GM19238 (cell line): ENCODE data around the gene PCBP3.
"Not testable (repeated sequence)": the region's sequence is repeated elsewhere in the genome, so short reads cannot be mapped to it uniquely, and the experiment has no call there.

ENCODE experiments used
- DNase-seq: peaks from one replicate; pipeline ENCODE4 v3.0.0; 2011; ENCODE audit warnings: low spot score; ENCODE audit not compliant: insufficient read length

Gene PCBP3

GRCh38 chr21:45826676-45827301, 183.3 kb downstream of the PCBP3 start:
- no peak for DNase-seq

GRCh38 chr21:45827302-45827692, 183.8 kb downstream of the PCBP3 start:
- DNase-seq: no peak

- no peak for DNase-seq
These were observed 184.5 kb downstream of the PCBP3 start for GRCh38 chr21:45827881-45828579.

DNA sequence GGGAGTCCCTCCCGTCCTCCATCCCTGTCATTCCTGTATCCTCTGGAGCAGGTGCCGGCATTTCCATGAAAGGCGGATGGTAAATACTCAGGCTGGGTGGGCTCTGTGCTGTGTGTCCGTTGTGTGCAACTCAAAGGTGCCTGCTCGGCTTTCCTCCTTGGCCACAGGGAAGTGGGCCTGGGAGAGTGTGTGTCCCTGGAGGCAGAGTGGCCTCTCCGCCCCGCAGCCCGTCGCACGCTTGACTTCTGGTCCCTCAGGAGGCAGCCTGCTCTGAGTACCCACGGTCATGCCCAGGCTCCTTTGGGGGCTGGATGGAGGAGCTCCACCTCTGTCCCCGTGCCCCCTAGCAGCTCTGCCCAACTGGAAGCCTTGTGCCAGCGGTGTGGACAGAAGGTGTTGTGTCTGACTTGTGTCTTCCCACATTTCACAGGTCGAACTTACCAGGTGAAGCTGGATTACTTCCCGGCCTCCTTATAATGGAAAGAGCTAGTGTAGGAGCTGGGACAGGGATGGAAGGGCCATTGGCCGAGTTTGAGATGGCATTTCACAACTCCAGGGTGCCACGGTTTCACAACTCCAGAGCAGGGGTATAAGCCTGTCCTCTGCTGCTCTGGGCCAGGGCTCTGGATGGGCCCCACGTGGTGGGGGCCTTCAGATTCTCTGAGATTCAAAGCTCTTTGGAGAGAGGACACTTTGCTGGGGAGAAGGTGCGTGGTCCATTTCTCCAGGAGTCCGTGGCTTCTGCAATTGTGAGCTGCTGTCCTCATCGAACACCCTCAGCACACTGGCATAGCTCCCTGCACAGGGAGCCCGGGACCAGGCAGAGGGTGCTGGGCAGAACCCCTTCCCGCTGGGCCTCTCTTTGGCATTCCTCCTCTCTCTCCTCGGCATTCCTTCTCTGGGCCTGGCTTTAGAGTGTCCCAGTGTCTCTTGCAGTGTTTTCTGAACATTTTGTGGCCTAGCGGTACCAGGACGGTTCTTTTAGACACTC, 185.3 kb downstream of the PCBP3 start:
- DNase-seq: no peak

- no peak for DNase-seq
These were observed 186.1 kb downstream of the PCBP3 start for GRCh38 chr21:45829668-45830067.

DNA sequence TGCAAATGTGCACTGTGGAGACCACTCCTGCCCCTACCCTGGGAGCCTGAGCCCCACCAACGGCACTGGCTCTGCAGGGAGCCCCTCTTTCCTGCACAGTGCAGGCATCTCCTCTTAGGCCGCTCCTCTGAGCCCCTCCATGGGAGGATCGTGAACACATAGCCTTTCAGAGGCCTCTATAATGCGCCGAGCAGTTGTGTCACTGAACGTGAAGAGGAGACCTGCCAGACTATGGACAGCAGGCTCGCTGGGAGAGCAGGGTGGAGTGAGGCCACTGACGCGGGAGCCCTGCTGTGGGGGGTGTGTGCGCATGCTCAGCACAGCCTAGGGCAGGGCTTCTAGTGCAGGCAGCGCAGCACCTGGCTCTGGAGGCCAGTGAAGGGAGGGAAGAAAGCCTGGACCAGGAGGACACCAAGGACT, 186.7 kb downstream of the PCBP3 start:
- no peak for DNase-seq

- DNase-seq: no peak
These were observed 187.3 kb downstream of the PCBP3 start for GRCh38 chr21:45830720-45831366.

GRCh38 chr21:45831991-45832740, 188.6 kb downstream of the PCBP3 start:
- DNase-seq: no peak

DNA sequence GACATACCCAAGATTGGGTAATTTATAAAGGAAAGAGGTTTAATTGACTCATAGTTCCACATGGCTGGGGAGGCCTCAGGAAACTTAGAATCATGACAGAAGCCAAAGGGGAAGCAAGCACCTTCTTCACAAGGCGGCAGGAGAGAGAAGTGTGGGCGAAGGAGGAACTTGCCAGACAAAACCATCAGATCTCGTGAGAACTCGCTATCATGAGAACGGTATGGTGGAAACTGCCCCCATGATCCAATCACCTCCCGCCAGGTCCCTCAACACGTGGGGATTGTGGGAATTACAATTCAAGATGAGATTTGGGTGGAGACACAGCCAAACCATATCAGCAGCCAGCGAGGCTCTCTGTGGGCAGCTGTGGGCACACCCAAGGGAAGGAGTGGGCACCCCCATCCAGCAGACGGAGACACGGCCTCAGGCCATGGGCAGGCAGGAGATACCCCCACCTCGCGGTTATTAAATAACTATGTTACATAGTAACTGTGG, 189.3 kb downstream of the PCBP3 start:
- DNase-seq: not testable (repeated sequence)

DNA sequence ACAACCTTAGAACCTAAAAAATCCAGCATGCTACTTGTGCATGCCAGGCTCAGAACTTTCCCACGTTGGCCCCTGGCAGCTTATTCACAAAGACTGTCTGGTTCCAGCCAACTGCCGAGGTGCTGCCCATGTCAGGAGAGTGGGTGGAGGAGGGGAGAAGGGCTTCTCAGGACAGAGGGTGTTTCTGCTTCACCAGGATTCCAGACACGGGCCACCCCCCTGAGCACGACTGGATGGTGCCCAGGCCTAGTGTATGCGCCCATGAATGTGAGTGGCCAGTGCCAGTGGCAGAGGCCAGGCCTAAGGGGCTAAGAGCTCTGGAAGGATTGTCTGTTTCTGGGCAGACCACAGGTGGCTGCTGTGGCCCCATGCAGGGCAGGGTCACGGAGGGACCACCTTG, 189.9 kb downstream of the PCBP3 start:
- DNase-seq: no peak

GRCh38 chr21:45834026-45834715, 190.6 kb downstream of the PCBP3 start:
- no peak for DNase-seq

DNA sequence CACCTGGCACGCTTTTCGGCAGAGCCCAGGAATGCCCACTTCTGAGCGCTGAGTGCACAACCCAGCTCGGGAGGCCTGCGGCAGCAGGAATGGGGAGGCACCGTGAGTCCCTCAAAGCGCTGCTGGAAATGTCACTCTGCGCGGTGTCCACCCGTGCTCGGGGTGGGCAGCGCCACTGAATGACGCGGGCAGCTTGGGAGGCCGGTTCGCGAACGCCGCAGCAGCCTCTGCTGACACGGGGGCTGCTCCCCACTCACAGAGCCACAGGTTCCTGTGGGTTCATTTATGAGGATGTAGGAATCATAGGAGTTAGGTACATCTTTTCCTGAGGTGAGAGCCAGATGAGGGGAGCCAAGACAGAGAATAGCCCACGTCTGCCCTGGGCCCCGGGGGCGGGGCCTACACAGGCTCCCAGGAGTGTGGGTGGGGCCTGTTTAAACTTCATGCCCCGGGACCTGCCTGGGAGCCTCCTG, 191.3 kb downstream of the PCBP3 start:
- DNase-seq: no peak

DNA sequence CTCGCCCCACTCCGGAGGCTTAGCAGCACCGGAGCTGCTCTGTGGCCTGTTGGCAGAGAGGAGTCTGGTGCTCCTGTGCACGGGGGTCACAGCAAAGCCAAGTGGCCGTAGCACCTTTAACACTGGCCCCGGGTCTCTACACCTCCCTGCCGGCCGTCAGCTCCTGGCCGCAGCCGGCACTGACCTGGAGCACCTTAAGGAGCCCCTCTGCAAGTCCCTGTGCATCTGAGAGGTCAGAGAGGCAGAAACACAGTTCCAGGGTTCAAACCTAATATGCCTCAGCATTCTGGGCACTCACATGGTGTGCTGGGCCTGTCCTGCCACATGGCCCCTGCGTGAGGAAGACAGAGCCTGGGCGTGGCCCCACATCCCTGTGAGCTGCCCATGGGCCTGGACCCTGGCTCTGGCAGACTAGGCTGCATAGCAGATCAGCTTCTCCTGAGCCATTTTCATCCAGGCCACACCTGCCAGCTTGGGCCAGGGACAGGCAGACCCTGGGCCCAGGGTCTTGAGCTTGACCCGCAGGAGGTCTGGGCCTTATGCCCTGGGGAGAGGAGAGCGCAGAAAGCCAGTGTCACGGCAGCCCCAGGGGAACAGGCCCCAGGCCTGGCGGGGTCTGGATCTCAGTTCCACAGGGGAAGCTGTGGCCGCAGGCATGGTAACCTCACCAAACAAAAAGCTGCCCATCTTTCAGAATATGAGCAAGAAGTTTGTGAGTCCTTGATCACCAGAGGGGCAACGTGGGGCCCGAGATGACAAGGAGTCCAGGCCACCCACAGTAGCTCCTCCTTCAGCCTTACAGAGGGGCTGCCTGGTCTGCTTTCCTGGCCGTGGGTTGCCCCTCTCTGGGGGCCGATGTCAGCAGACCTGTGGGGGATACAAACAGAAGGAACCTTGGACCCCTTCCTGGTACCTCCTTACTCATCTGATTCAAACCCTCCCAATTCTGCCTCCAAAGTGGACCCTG, 192.1 kb downstream of the PCBP3 start:
- DNase-seq: no peak

DNA sequence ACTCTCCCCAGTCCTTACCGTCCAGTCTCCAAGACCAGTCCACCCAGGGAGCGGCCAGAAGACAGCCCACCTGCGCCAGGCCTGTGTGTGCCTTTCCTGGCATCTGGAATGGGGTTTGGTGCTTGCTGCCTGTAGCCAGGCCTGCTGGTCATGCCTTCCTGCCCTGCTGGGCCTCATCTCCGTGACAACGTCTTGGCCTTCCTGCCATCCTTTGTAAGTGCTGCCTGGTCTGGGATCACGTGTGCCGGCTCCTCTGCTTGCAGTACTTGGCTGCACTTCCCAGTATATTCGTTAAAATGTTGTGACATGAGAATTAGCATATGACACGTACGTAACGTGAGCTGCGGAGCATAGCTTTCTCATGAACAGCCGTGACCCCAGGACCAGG, 192.7 kb downstream of the PCBP3 start:
- DNase-seq: no peak

- no peak for DNase-seq
These were observed 193.5 kb downstream of the PCBP3 start for GRCh38 chr21:45836694-45837670.

DNA sequence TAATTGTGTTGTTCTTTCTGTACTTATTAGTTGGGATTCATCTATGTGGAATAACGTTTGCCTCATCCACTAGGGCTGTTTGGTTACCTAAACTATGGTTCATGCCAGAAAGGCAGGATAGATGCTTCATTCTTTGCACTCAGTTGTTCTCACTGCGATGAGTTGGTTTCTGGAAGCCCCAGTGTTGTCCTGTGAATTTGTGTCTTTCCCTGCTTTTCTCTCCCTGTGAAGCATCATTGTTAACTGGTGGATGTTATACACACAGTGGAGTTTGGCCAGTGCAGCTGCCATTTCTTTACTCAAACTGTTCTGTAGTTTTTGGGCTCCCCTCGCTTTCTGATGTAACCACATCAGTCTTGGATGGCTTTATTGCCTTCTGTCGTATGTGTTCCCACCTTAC, 194.4 kb downstream of the PCBP3 start:
- DNase-seq: no peak

DNA sequence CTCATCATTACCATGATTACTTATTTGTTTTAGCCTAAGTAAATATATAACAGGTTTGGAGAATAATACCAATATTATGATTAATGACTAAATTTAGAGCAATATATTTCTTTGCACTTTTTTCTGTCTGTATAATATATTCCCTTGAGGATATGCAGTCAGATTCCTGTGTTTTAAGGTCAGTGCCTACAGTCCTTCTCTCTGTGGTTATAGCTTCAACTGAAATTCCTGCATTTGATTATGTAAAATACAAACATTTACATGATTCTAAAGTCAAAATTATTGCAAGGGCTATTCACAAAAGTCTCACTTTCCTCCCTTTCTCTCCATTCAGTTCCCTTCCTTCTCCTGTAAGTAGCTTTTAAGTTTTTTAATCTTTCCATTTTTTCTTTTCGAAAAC, 195.1 kb downstream of the PCBP3 start:
- no peak for DNase-seq

GRCh38 chr21:45839274-45839673, 195.7 kb downstream of the PCBP3 start:
- no peak for DNase-seq
